Measurements from ENCODE around the gene MSTN. TPM values are rescaled to one million over a fixed set of nuclear protein-coding genes. Genes with fewer than 3 reads are reported as not detected.

MSTN gene
- total RNA-seq, 1 experiment from 2014 or later = not detected

GRCh38 chr2:190094316-190094871 lies 31.9 kb upstream of the MSTN start:
- WGBS (ENCODE audit: extremely low coverage, insufficient read length, low lambda C conversion rate) = no CpG with 5 or more reads among the region's 3 CpGs

More at GRCh38 chr2:190094316-190094871, 31.9 kb upstream of the MSTN start:
- Histone ChIP-seq H2AK5ac (ENCODE audit: insufficient read length, low read length) (no peak overlapping the region), H3K4ac (ENCODE audit: low read depth, low read length) (no peak overlapping the region), H3K79me1 (ENCODE audit: insufficient read depth, low read depth, low read length, poor library complexity, severe bottlenecking) (no peaks in the 10 kb centered on the region), H3K14ac (ENCODE audit: insufficient read depth, low read length) (no peak overlapping the region), H3K4me2 (ENCODE audit: insufficient read depth, insufficient read length, low read length) (no peak overlapping the region), H2BK5ac (ENCODE audit: insufficient read length, low read length) (no peak overlapping the region), H2BK20ac (ENCODE audit: low read depth, low read length, poor library complexity, severe bottlenecking) (no peak overlapping the region), H3K18ac (ENCODE audit: insufficient read length, low read depth, low read length) (no peak overlapping the region), H4K5ac (ENCODE audit: insufficient read length, low read depth, low read length) (no peak overlapping the region), H2AFZ (ENCODE audit: low read length) (no peak overlapping the region), H3K4me1 (ENCODE audit: insufficient read depth, low read length) (no peaks in the 10 kb centered on the region), H3K27ac (ENCODE audit: insufficient read length, low read depth, low read length) (no peak overlapping the region), H3K56ac (ENCODE audit: insufficient read length, low read depth, low read length) (no peak overlapping the region), H4K20me1 (ENCODE audit: control insufficient read depth, insufficient read depth, insufficient read length) (no peaks in the 10 kb centered on the region), H3K9me3 (ENCODE audit: control insufficient read depth, low read depth, low read length) (no peaks in the 10 kb centered on the region), H4K8ac (replicated peaks; ENCODE audit: insufficient read length, low read depth, low read length) (no peak overlapping the region), H3K23me2 (ENCODE audit: insufficient read length, low read depth, low read length, poor library complexity, severe bottlenecking) (no peaks in the 10 kb centered on the region), H3K27me3 (ENCODE audit: insufficient read depth, low read length) (no peaks in the 10 kb centered on the region), H3K79me2 (ENCODE audit: insufficient read depth, low read length) (no peaks in the 10 kb centered on the region), H2BK15ac (ENCODE audit: low read depth, low read length) (no peak overlapping the region), H3K9ac (ENCODE audit: extremely low read depth, insufficient read length, low read length) (no peak overlapping the region), H2BK120ac (ENCODE audit: low read depth, low read length, poor library complexity, severe bottlenecking) (no peak overlapping the region), H3T11ph (ENCODE audit: low read length) (no peak overlapping the region), H2BK12ac (ENCODE audit: insufficient read length, low read depth, low read length) (no peak overlapping the region), H3K23ac (ENCODE audit: insufficient read length, low read depth, low read length) (no peak overlapping the region), H4K91ac (ENCODE audit: insufficient read length, low read depth, low read length) (no peak overlapping the region)
- DNase-seq = no peak
- Mint-ChIP-seq H3K36me3 (ENCODE audit: insufficient read depth in 1 of 3, low read depth in 3 of 3) (no peaks in the 10 kb centered on the region), H3K4me3 (no peak overlapping the region), H3K27ac (no peak overlapping the region; a peak in 1 of 7 replicates), H3K27me3 (ENCODE audit: low read depth) (no peaks in the 10 kb centered on the region), H3K4me1 (peaks cover 0 to 3% of the 10 kb centered on the region in 2 experiments; a peak in 1 of 4 replicates), H3K9me3 (no peaks in the 10 kb centered on the region; a peak in 2 of 5 replicates)
- no peak for TF ChIP-seq CTCF (conservative IDR thresholded peaks at IDR 0.05)
